Fibroblast of pulmonary artery (primary cell): ENCODE measurements around the gene ALK.
A peak's percentile ranks its signal among the peaks of the same experiment; 100 is the strongest.

ENCODE experiments used
- DNase-seq: peaks from one replicate; pipeline ENCODE4 v3.0.0-alpha.2; 2010; ENCODE audit warnings: low read depth
- H3K4me3 ChIP-seq: replicated peaks from 2 replicates; pipeline ENCODE4 v1.5.1; 2011; ENCODE audit warnings: low read depth, mild to moderate bottlenecking, control low read depth, low read length, moderate library complexity
- TF ChIP-seq, protein P1 (sequence below): IDR thresholded peaks from 2 replicates; pipeline ENCODE4 v1.5.1; 2011; ENCODE audit warnings: mild to moderate bottlenecking, control low read depth, low read length, inconsistent platforms; ENCODE audit errors: missing control alignments

ALK gene

DNA sequence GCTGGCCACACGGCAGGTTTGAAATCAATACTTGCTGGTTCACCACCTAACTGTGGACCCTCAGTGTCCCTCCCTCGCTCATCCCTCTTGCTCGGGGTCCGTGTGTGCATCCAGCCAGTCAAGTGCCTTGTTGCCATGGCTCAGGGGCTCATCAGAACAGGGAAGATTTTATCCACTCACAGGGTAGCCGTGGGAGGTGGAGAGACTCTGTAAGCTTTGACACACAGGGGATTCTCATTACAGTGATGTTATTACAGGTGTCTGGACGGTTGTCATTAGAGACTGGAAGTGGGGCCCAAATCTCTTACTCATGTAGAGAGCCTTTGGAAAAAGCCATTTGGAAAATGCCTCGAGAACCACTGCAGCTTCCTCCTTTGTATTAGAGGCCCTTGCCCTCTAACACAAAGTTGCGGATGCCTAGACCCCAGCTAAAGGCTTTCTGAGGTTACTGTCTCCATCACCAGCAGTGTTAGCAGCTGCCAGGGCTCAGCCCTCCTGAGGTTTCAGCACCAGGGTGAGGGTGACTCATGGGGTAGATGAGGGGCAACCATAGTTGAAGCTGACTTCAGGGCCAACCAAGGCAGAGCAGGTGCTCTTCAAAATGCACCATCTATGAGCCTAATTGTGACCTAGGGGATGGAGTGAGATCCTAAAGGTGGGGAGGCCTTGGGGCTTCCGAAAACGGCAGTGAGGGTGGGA lies 610.6 kb downstream of the ALK start:
- DNase-seq = no peak
- TF ChIP-seq, protein P1, sequence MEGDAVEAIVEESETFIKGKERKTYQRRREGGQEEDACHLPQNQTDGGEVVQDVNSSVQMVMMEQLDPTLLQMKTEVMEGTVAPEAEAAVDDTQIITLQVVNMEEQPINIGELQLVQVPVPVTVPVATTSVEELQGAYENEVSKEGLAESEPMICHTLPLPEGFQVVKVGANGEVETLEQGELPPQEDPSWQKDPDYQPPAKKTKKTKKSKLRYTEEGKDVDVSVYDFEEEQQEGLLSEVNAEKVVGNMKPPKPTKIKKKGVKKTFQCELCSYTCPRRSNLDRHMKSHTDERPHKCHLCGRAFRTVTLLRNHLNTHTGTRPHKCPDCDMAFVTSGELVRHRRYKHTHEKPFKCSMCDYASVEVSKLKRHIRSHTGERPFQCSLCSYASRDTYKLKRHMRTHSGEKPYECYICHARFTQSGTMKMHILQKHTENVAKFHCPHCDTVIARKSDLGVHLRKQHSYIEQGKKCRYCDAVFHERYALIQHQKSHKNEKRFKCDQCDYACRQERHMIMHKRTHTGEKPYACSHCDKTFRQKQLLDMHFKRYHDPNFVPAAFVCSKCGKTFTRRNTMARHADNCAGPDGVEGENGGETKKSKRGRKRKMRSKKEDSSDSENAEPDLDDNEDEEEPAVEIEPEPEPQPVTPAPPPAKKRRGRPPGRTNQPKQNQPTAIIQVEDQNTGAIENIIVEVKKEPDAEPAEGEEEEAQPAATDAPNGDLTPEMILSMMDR = no peak
- H3K4me3 ChIP-seq = no peak overlapping the region

DNA sequence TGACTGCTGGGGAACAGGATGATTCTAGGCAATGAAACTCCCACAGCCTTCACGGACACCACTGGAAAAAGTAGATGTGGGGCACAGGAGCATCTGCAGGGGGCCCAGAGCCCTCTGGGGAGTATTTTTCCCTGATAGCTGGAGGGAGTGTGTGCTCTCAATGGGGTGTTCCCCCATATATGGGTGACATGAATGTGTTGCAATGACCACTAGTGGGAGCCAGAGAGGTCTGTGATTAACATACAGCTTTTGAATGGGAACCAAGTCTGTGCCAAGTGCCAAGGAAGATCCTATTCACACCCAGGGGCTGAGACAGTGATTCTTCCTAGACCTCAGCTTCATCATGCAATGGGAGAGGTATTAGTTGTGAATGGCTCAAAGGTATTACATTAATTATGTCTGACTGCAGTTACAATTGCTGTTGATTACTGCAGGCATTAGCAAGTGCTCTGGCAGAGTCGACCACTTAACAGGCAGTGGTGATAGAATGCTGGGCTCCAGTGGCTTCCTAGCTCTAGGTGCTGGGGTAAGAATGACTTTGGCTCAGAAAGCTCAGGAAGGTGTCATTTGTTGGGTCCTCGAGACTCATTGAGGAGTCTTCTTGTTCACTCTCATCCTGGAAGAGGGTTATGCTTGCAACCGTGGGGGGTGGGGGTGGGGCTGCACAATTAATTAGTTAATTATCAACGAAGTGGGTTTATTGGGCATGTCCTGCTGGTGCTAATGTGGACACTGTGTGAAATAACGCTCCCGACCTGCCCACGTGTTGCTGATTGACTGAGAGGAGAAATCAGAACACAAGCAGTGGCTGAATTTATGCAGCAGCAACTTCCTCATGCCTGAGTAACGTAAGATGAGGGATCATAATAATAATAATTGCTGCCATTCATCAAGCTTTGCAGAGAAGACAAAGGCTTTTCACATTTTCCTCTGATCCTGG lies 612.0 kb downstream of the ALK start:
- TF ChIP-seq, protein P1 = peak; percentile 89
- H3K4me3 ChIP-seq = no peak overlapping the region
- DNase-seq = peak; percentile 76

DNA sequence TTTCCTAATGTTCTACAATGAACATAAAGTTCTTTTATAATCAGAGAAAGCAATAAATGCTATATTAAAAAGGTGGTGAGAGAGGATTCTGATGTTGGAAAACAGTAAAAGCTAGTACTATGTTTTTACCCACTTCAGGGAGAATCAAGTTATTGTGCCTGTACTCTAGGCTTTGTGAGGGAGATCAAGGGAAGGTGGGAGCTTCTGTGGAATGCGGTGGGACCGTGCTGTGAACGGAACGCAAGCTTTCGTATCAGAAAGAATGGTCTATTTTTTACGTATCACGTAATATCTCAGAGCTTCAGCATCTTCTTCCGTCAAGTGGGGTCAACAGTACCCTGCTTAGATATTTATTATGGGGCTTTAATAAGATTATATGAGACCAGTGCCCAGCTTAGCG lies 613.0 kb downstream of the ALK start:
- TF ChIP-seq, protein P1 = no peak
- no peak for DNase-seq

DNA sequence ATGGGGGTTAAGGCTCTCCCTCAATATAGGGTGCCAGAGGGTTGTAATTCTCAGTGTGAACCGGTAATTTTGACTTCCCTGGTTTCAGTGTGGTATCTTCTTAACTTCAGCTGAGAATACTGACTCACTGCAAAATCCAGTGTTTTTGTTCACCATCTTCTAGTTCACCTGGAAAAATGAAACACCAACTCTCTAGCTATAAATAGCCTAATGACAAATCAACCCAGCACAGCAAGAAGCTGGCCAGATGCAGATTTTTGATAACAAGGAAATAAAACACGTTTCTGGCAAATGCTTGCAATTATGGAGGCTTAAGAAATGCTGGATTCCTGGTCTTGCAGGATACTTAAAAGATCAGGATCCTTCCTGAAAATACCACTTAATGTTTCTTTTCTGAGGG lies 613.9 kb downstream of the ALK start:
- no peak overlapping the region for H3K4me3 ChIP-seq
- TF ChIP-seq, protein P1 = no peak
- DNase-seq = no peak

More for the DNA sequence above, 613.0 kb downstream of the ALK start:
- no peak overlapping the region for H3K4me3 ChIP-seq

DNA sequence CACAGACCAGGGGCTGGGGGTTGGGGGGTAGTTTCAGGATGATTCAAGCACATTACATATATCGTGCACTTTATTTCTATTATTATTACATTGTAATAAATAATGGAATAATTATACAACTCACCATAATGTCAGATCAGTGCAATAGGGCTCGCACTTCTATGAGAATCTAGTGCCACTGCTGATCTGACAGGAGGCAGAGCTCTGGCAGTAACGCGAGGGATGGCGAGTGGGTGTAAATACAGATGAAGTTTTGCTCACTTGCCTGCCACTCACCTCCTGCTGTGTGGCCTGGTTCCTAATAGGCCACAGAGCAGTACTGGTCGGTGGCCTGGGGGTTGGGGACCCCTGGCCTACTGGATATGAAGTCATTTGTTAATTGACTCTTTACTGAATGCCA lies 615.6 kb downstream of the ALK start:
- DNase-seq = no peak
- TF ChIP-seq, protein P1 = no peak
- H3K4me3 ChIP-seq = no peak overlapping the region

DNA sequence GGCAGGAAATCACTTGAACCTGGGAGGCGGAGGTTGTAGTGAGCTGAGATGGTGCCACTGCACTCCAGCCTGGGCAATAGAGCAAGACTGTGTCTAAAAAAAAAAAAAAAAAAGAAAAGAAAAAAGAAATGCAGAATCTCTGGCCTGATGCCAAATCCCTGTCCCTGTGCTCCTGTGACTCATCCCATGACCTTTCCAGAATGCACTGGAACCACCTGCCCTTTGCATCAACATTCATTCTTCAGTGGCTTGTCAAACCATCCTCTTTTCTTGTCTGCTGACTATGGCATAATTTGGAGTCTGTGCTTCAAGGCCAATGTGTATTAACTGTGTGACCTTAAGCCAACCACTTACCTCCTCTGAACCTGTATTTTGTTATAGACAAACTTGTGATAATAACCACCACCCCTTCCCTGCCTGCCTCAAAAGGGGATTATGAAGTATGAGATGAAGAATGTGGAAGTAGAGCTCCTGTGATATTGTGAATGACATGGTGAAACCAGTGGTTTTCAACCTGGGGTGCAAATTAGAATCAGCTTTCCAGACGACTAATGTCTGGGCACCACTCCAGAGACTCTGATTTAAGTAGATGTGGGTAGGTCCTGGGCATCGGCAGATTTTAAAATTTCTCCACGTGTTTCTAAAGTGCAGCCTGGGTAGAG lies 616.9 kb downstream of the ALK start:
- H3K4me3 ChIP-seq = no peak overlapping the region
- DNase-seq = no peak
- TF ChIP-seq, protein P1 = no peak
